ENCODE results near the gene LEMD2. TPM values are rescaled to one million over a fixed set of nuclear protein-coding genes. Genes with fewer than 3 reads are reported as not detected.

The LEMD2 gene
- total RNA-seq, 1 donor from 2014 or later = 78.0 TPM

DNA sequence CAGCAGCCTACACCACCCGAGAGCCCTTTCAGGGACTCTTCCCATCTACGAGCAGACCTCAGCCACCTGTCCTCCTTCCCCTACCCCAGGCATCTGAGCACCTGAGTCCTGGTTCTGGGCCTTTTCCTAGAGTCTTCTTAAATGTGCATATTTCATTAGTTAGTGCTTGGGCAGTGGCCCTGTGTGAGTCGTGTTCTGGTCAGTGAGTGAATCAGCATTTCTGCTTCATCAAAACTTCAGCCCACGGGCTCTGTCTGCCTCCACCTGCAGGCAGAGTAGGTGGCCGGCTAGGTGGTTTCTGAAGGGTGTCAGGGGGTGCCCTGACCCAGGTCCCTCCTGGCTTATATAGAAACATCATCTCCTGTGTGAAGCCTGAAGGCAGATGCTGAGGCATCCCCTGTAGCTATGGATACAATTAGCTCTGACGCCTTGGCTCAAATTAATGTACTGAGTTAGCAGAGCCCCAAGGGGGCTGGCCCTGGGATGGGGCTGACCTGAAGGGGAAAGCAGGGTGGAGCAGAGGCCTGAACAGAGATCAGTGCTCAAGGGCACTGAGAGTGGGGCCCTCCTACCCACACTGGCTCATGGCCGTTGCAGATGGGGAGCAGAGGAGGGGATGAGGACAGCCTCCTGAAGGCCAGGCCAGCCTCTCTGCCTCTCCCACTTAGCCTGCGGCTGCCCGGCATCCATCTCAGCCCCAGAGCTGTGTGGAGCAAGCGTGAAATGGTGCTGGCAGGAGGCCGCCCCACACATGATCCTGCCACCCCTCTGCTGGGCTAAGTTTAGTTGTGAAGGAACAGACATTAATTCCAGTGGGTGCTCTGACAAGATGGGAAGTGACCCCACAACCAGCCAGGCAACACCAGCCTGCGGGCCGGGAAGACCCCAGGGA, 55.9 kb downstream of the LEMD2 start:
- Histone ChIP-seq H3K4me3 (ENCODE audit: low read depth, low read length) (no peak overlapping the region), H3K27me3 (ENCODE audit: control insufficient read depth, insufficient read depth, low read length) (no peaks in the 10 kb centered on the region), H3K36me3 (ENCODE audit: control insufficient read depth, insufficient read depth, low read length) (no peaks in the 10 kb centered on the region)
- TF ChIP-seq, protein P1, sequence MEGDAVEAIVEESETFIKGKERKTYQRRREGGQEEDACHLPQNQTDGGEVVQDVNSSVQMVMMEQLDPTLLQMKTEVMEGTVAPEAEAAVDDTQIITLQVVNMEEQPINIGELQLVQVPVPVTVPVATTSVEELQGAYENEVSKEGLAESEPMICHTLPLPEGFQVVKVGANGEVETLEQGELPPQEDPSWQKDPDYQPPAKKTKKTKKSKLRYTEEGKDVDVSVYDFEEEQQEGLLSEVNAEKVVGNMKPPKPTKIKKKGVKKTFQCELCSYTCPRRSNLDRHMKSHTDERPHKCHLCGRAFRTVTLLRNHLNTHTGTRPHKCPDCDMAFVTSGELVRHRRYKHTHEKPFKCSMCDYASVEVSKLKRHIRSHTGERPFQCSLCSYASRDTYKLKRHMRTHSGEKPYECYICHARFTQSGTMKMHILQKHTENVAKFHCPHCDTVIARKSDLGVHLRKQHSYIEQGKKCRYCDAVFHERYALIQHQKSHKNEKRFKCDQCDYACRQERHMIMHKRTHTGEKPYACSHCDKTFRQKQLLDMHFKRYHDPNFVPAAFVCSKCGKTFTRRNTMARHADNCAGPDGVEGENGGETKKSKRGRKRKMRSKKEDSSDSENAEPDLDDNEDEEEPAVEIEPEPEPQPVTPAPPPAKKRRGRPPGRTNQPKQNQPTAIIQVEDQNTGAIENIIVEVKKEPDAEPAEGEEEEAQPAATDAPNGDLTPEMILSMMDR (IDR thresholded peaks at IDR 0.05; ENCODE audit: insufficient read depth, low read length, poor library complexity, severe bottlenecking) = no peak
- no peak for DNase-seq (ENCODE audit: low read depth)

DNA sequence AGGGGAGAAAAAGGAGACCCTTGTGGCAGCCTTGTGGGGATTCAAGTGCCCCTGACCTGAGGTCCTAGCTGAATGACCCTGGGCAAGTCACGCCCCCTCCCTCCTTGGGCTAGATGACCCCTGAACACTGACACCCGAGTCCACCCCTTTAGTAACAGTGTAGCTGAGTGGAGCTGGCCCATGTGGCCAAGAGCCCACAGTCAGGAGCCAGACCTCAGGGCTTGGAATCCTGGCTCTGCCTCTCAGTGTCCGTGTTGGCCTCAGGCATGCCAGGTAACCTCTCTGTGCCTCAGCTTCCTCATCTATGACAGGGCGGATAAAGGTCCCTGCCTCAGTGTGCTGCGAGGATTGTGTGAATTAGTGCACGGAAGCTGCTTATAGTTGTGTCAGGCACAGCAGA, 56.5 kb downstream of the LEMD2 start:
- no peaks in the 10 kb centered on the region for H3K27me3 ChIP-seq (ENCODE audit: control insufficient read depth, insufficient read depth, low read length)
- no peaks in the 10 kb centered on the region for H3K36me3 ChIP-seq (ENCODE audit: control insufficient read depth, insufficient read depth, low read length)
- TF ChIP-seq, protein P1 (IDR thresholded peaks at IDR 0.05; ENCODE audit: insufficient read depth, low read length, poor library complexity, severe bottlenecking) = no peak
- DNase-seq (ENCODE audit: low read depth) = no peak
- no peak overlapping the region for H3K4me3 ChIP-seq (ENCODE audit: low read depth, low read length)

DNA sequence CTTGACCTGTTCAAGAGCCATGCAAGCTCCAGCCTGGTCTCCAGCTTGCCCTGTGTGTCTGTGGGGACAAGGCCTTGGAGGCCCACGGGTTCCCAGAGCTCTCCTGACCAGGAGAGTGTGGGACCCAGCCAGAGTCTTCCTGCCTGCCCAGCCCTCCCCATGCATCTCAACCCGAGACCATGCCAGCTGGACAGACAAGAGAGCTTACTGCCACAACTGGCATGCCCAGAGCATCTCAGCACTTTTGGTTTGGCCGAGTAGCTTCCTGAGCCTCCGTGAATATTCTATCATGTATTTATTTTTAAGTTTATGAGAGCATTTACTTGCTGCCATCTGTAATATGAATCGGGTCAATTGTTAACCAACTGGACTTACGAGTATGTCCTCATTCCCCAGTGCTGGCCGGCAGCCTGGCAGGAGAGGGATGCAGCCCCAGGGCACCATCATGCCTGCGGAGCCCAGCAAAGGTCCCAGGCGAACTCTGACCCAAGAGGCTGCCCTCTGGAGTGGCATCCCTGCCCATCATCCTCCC, 57.1 kb downstream of the LEMD2 start:
- H3K27me3 ChIP-seq (ENCODE audit: control insufficient read depth, insufficient read depth, low read length) = no peaks in the 10 kb centered on the region
- no peak overlapping the region for H3K4me3 ChIP-seq (ENCODE audit: low read depth, low read length)
- TF ChIP-seq, protein P1 (IDR thresholded peaks at IDR 0.05; ENCODE audit: insufficient read depth, low read length, poor library complexity, severe bottlenecking) = no peak
- H3K36me3 ChIP-seq (ENCODE audit: control insufficient read depth, insufficient read depth, low read length) = no peaks in the 10 kb centered on the region
- DNase-seq (ENCODE audit: low read depth) = no peak

DNA sequence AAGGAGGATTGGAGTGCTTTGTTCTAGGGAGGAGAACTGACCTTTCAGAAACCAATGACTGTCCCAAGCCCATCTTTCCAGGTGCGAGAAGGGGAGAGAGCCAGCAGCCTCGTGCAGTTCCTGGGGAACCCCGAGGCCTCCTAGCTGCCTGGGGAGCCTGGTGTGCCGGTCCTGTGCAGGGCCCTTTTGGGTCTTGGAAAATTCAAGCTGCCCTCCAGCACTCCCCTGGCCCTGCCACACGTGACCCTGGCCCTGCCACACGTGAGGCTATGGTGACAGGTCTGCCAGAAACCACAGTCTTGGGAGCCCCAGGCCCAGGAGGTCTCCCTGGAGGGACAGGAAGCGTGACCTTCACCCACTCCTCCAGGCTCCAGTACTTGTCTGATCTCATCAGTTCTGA, 57.9 kb downstream of the LEMD2 start:
- no peak for DNase-seq (ENCODE audit: low read depth)
- Histone ChIP-seq H3K4me3 (ENCODE audit: low read depth, low read length) (no peak overlapping the region), H3K36me3 (ENCODE audit: control insufficient read depth, insufficient read depth, low read length) (no peaks in the 10 kb centered on the region), H3K27me3 (ENCODE audit: control insufficient read depth, insufficient read depth, low read length) (no peaks in the 10 kb centered on the region)
- TF ChIP-seq, protein P1 (IDR thresholded peaks at IDR 0.05; ENCODE audit: insufficient read depth, low read length, poor library complexity, severe bottlenecking) = no peak

DNA sequence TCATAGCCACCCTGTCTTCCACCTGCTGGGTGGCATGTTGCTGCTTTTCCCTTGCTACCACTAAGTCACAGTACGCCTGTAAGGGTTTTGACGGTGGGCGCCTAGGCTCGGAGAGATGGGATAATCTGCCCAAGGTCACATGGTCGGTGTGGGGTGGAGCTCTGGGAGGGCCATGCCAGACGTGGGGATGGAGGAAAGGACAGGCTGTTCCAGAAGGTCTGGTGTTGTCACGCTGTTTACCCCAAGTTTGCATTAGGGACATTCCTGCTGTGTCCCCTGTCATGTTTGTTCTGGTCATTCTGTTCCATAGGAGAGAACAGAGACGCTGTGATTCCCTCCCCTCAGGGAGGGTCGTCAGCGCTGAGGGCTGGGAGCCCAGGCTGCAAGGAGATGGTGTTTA, 58.3 kb downstream of the LEMD2 start:
- no peak for DNase-seq (ENCODE audit: low read depth)
- no peaks in the 10 kb centered on the region for H3K27me3 ChIP-seq (ENCODE audit: control insufficient read depth, insufficient read depth, low read length)
- TF ChIP-seq, protein P1 (IDR thresholded peaks at IDR 0.05; ENCODE audit: insufficient read depth, low read length, poor library complexity, severe bottlenecking) = no peak

More for the DNA sequence above, 58.3 kb downstream of the LEMD2 start:
- Histone ChIP-seq H3K4me3 (ENCODE audit: low read depth, low read length) (no peak overlapping the region), H3K36me3 (ENCODE audit: control insufficient read depth, insufficient read depth, low read length) (no peaks in the 10 kb centered on the region)
